Breast epithelium (tissue), 3 donors: ENCODE results near the gene SLC25A21.

ENCODE experiments used
- CTCF ChIP-seq, 3 donors: fragments of 450-650 bp; IDR thresholded peaks; one replicate each; pipeline ENCODE4 v1.5.1; 2016 to 2017; ENCODE audit warnings: antibody characterized with exemption in 3 of 3, mild to moderate bottlenecking in 3 of 3, moderate library complexity in 3 of 3
- POLR2A ChIP-seq: fragments of 450-650 bp; IDR thresholded peaks from one replicate; pipeline ENCODE4 v1.6.1; 2016; ENCODE audit warnings: antibody characterized with exemption, mild to moderate bottlenecking, moderate library complexity

GRCh38 chr14:36683083-36683724 lies 489.2 kb downstream of the SLC25A21 start:
- TF ChIP-seq CTCF (IDR thresholded peaks at IDR 0.05): no peak
- TF ChIP-seq POLR2A: no peak
